Stimulated activated CD4-positive, alpha-beta T cell treated with anti-CD3 and anti-CD28 coated beads, Interleukin-12 subunit alpha, Interleukin-12 subunit beta, amount 100 ng/mL, for 4 hours (primary cell): ENCODE measurements around the gene FAM3B.

Experiments
- DNase-seq: peaks from one replicate; pipeline ENCODE4 v3.0.0-alpha.2; 2020

The FAM3B gene

GRCh38 chr21:41369920-41370839 lies 53.6 kb downstream of the FAM3B start:
- peak; percentile 24 for DNase-seq

- DNase-seq = no peak
Observed at GRCh38 chr21:41370840-41371684, 54.5 kb downstream of the FAM3B start.

DNA sequence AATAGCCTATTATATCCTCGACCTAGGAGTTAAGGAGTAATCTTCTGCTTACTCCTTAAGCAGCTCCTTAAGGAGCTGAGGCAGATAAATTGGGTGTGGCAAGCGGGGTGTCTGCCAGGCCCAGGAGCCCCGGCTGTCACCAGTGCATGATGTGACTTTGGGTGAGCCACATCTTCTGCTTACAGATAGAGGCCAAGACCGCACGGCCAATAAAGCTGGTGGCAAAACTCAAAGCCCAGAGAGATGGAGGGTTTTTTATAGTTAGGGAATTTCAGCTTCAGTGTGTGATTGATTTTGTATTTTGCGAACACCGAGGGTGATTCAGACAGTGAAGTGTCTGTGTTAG lies 55.1 kb downstream of the FAM3B start:
- no peak for DNase-seq

DNA sequence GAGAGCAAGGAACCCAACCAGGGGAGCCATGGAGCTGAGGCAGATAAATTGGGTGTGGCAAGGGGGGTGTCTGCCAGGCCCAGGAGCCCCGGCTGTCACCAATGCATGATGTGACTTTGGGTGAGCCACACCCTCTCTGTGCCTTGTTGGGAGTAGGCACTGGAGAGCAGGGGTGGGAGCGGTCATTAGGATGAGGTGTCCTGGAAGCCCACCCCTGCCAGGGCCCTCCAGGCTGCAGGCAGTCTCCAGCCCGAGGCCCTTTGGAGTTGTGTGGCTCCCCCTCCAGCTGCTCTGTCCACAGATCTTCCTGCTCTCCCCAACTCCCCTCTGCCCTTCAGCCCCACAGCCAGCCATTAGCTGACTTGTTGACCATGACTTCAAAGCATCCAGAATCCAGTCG lies 56.7 kb downstream of the FAM3B start:
- DNase-seq = no peak

GRCh38 chr21:41373763-41374162 lies 57.2 kb downstream of the FAM3B start:
- DNase-seq = no peak

GRCh38 chr21:41374177-41374712 lies 57.6 kb downstream of the FAM3B start:
- no peak for DNase-seq

DNA sequence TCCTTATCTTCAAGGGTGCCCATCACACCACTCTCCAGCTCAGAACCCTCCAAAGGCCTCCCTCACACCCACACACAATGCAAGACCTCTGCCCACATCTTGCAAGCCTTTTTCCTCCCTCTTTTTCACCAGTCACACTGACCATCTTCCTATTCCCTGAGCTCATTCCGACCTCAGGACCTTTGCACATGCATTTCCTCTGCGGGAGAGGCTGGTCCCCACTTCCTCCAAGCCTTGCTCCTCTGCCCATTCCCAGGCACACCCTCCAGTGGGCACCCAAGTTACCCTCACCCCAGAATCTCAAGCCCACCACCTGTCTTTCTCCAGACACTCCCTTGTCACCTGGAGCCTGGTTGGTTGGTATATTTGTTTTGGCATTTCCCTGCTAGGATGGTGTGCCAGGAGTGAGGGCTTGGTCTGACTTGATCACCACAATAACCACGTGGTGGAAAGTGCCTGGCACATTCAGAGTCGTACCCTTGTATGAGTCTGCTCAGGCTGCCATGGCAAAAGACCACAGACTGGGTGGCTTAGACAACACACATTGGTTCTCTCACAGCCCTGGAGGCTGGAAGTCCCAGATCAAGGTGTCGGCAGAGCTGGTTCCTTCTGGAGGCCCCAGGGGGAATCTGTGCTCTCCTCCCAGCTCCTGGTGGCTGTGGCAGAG lies 58.4 kb downstream of the FAM3B start:
- no peak for DNase-seq

DNA sequence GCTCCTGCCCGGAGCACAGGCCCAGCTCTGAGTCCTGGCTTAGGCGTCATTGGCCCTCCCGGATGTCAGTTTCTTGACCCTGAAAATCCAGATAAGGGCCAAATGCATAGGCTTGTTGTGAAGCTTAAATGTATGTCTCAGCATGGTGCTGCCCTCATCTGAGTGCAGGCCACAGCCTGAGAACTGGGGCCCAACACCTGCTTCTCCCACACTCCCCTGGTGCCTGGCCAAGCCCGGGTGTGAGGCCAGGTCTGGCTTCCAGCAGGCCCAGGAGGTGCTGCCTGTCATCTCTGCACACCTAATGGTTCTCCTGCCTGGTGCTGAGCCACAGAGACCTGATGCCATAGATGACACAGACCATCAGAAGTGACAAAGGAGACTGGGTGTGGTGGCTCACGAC lies 59.3 kb downstream of the FAM3B start:
- DNase-seq = no peak

DNA sequence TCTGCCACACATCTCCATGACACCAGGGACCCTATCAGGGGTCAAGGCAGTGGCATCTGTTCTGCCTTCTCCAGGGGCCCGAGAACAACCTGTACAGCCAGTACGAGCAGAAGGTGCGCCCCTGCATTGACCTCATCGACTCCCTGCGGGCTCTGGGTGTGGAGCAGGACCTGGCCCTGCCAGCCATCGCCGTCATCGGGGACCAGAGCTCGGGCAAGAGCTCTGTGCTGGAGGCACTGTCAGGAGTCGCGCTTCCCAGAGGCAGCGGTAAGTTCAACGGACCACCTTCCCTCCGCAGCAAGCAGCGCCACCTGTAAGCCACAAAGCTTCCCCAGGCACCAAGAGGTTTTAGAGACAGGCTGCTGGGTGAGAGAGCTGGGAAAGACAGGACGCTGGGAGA lies 61.1 kb downstream of the FAM3B start:
- DNase-seq = no peak

- no peak for DNase-seq
Observed at GRCh38 chr21:41378849-41379248, 62.2 kb downstream of the FAM3B start.

- no peak for DNase-seq
Observed at GRCh38 chr21:41379901-41380300, 63.3 kb downstream of the FAM3B start.

DNA sequence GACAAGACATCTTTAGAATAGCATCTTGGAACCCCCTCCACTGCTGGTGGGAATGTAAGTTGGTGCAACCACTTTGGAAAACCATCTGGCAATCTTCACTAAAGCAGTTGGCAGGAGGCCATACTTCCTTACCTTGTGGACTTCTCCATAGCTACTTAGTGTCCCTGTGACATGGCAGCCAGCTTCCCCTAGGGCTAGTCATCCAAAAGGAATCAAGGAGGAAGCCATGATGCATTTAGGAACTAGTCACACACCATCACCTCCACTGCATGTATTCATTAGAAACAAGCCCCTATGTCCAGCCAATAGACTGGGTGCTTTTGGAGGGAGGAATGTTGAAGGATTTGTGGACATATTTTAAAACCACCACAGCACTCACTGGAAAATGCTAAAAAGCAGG lies 65.1 kb downstream of the FAM3B start:
- no peak for DNase-seq

GRCh38 chr21:41387042-41387819 lies 70.6 kb downstream of the FAM3B start:
- no peak for DNase-seq

DNA sequence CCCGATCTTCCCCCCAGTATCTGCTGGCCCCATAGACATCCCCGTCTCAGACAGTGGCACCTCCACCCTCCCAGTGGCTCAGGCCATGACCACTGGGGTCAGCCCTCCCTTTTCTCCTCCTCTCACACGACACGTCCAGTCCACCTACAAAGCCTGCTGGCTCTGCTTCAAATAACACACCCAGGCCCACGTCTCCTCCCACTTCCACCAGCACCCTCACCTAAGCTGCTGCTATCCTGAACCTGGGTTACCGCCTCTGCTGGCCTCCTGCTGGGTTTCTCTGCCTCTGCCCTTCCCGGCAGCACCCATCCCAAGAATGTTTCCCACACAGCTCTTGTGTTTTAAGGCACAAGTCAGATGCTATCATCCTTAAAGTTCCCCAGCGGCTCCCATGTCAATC lies 71.2 kb downstream of the FAM3B start:
- no peak for DNase-seq

GRCh38 chr21:41388259-41388658 lies 71.7 kb downstream of the FAM3B start:
- DNase-seq = no peak

DNA sequence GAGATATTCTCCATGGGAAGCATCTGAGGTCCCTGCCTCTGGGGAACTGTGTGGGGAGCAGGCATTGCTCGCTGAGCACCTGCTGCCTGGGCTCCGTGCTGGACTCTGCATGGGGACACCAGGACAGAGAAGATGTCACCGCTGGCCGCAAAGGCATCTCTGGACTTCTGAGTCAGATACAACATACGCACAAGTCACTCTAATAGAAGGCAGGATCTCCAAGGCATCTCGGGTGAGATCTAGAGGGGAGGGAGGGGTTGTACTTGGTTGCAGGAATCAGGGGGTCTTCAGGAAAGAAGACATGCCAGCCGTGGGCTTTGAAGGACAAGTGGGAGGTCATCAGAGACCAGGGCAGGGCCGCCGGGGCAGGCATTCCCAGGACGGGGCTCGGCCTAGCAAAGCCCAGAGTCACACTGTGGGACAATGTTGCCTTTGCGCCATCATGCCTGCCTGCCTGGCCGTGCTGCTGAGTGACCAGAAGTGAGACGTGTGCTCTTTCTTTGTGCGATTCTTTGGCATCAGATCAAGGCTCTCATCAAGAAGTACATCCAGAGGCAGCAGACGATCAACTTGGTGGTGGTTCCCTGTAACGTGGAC lies 73.5 kb downstream of the FAM3B start:
- no peak for DNase-seq

- DNase-seq = no peak
Observed at GRCh38 chr21:41393876-41394465, 77.4 kb downstream of the FAM3B start.

GRCh38 chr21:41396558-41397075 lies 80.0 kb downstream of the FAM3B start:
- DNase-seq = no peak

DNA sequence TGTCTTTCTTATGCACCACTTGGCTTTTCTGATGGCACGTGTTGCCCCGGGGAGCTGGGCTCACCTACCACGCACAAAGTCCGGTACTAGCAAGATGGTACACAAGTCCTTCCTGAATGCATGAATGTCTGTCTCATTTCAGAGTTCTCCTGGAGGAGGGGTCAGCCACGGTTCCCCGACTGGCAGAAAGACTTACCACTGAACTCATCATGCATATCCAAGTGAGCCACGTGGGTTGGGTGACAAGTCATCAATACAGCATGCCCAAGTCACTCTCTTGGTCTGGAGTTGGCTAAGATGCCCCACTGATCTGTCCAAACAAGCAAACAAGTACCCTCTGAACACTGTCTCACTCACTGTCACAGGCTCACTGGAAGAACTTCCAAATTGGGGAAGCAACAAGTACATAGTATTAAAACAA lies 80.9 kb downstream of the FAM3B start:
- no peak for DNase-seq

- DNase-seq = no peak
Observed at GRCh38 chr21:41398251-41398650, 81.7 kb downstream of the FAM3B start.

- DNase-seq = no peak
Observed at GRCh38 chr21:41398831-41399230, 82.2 kb downstream of the FAM3B start.
